Measurements from ENCODE around the gene FMNL2.

FMNL2 gene

GRCh38 chr2:152453129-152453911, 118.3 kb downstream of the FMNL2 start:
- no peak overlapping the region for H3K4me2 ChIP-seq (ENCODE audit: low read depth, low read length, poor library complexity, severe bottlenecking)
- H2AFZ ChIP-seq (ENCODE audit: low read depth, low read length, severe bottlenecking): no peak overlapping the region
- no peak overlapping the region for H3K4me3 ChIP-seq (ENCODE audit: insufficient read depth, low read length, poor library complexity, severe bottlenecking)
- no peak overlapping the region for H3K9ac ChIP-seq (ENCODE audit: low read length)
- no peaks in the 10 kb centered on the region for H3K27me3 ChIP-seq (ENCODE audit: low read length)
- H4K20me1 ChIP-seq (ENCODE audit: low read depth, low read length): no peaks in the 10 kb centered on the region
- TF ChIP-seq CTCF (IDR thresholded peaks at IDR 0.05; ENCODE audit: insufficient read depth, low read length, poor library complexity, severe bottlenecking) (no peak), EZH2phosphoT487 (conservative IDR thresholded peaks at IDR 0.05; ENCODE audit: low read length) (no peak)
- no peak overlapping the region for H3K27ac ChIP-seq (ENCODE audit: low read depth, low read length)
- no peaks in the 10 kb centered on the region for H3K9me3 ChIP-seq (ENCODE audit: insufficient read depth, low read length)
- no peaks in the 10 kb centered on the region for H3F3A ChIP-seq (ENCODE audit: insufficient read depth)
- no peaks in the 10 kb centered on the region for H3K36me3 ChIP-seq (ENCODE audit: low read length)
- no peaks in the 10 kb centered on the region for H3K9me2 ChIP-seq (replicated peaks; ENCODE audit: insufficient read depth, low read length)
- H3K79me2 ChIP-seq (ENCODE audit: insufficient read depth, low read length): no peaks in the 10 kb centered on the region

- H4K20me1 ChIP-seq (ENCODE audit: low read depth, low read length): no peaks in the 10 kb centered on the region
- H3K79me2 ChIP-seq (ENCODE audit: insufficient read depth, low read length): no peaks in the 10 kb centered on the region
- no peaks in the 10 kb centered on the region for H3K27me3 ChIP-seq (ENCODE audit: low read length)
- TF ChIP-seq EZH2phosphoT487 (conservative IDR thresholded peaks at IDR 0.05; ENCODE audit: low read length) (no peak), CTCF (IDR thresholded peaks at IDR 0.05; ENCODE audit: insufficient read depth, low read length, poor library complexity, severe bottlenecking) (no peak)
- no peaks in the 10 kb centered on the region for H3K36me3 ChIP-seq (ENCODE audit: low read length)
- H3K9me2 ChIP-seq (replicated peaks; ENCODE audit: insufficient read depth, low read length): no peaks in the 10 kb centered on the region
- no peak overlapping the region for H3K4me3 ChIP-seq (ENCODE audit: insufficient read depth, low read length, poor library complexity, severe bottlenecking)
- no peak overlapping the region for H3K4me2 ChIP-seq (ENCODE audit: low read depth, low read length, poor library complexity, severe bottlenecking)
- H3F3A ChIP-seq (ENCODE audit: insufficient read depth): no peaks in the 10 kb centered on the region
- H3K9ac ChIP-seq (ENCODE audit: low read length): no peak overlapping the region
- no peak overlapping the region for H3K27ac ChIP-seq (ENCODE audit: low read depth, low read length)
- H3K9me3 ChIP-seq (ENCODE audit: insufficient read depth, low read length): no peaks in the 10 kb centered on the region
- H2AFZ ChIP-seq (ENCODE audit: low read depth, low read length, severe bottlenecking): no peak overlapping the region
Measured at GRCh38 chr2:152454371-152454770, 119.4 kb downstream of the FMNL2 start.

DNA sequence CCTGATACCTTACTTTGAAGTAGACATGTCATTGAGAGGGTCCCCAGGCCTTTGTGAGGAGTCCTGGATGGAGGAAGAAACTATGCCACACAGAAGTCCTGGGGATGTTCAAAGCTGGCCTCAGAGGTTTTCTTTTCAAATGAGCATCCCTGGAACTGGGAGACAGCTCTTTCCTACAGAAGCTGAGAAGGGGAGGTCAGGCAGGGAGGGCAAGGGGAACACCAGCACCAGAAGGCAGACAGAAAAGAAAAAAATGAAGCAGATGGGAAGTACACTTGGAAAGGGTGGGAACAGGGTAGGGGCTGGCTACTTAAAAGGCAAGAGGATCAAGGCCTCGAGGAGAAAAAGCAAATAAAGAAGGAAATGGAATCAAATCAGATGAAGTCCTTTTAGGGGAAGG, 120.0 kb downstream of the FMNL2 start:
- Histone ChIP-seq H3K9me2 (replicated peaks; ENCODE audit: insufficient read depth, low read length) (no peaks in the 10 kb centered on the region), H3K4me2 (ENCODE audit: low read depth, low read length, poor library complexity, severe bottlenecking) (no peak overlapping the region), H3K36me3 (ENCODE audit: low read length) (no peaks in the 10 kb centered on the region), H4K20me1 (ENCODE audit: low read depth, low read length) (no peaks in the 10 kb centered on the region), H3K9ac (ENCODE audit: low read length) (no peak overlapping the region), H3K4me3 (ENCODE audit: insufficient read depth, low read length, poor library complexity, severe bottlenecking) (no peak overlapping the region), H3F3A (ENCODE audit: insufficient read depth) (no peaks in the 10 kb centered on the region), H3K79me2 (ENCODE audit: insufficient read depth, low read length) (no peaks in the 10 kb centered on the region), H3K27ac (ENCODE audit: low read depth, low read length) (no peak overlapping the region), H2AFZ (ENCODE audit: low read depth, low read length, severe bottlenecking) (no peak overlapping the region), H3K9me3 (ENCODE audit: insufficient read depth, low read length) (no peaks in the 10 kb centered on the region), H3K27me3 (ENCODE audit: low read length) (no peaks in the 10 kb centered on the region)
- TF ChIP-seq EZH2phosphoT487 (conservative IDR thresholded peaks at IDR 0.05; ENCODE audit: low read length) (no peak), CTCF (IDR thresholded peaks at IDR 0.05; ENCODE audit: insufficient read depth, low read length, poor library complexity, severe bottlenecking) (no peak)

Data from SU-DHL-6 (cell line).